NCI-H524 (cell line): Measurements from ENCODE around the gene SLC9A3.

Experiments used
- DNase-seq, 2 experiments: peaks; one replicate each; lab custom pipeline; 2025; lab: John Stamatoyannopoulos, UW

The SLC9A3 gene

GRCh38 chr5:554284-554988, 30.2 kb upstream of the SLC9A3 start:
- DNase-seq, result no peak

GRCh38 chr5:553874-554273, 29.6 kb upstream of the SLC9A3 start:
- DNase-seq, result no peak

GRCh38 chr5:551406-551805, 27.2 kb upstream of the SLC9A3 start:
- DNase-seq, result no peak

GRCh38 chr5:549229-549628, 25.0 kb upstream of the SLC9A3 start:
- no peak for DNase-seq

- no peak for DNase-seq
Observed at GRCh38 chr5:548256-548655, 24.0 kb upstream of the SLC9A3 start.

GRCh38 chr5:547086-547924, 23.1 kb upstream of the SLC9A3 start:
- no peak for DNase-seq

GRCh38 chr5:546376-546908, 22.2 kb upstream of the SLC9A3 start:
- no peak for DNase-seq

- DNase-seq, result no peak
Observed at GRCh38 chr5:545641-546375, 21.6 kb upstream of the SLC9A3 start.

GRCh38 chr5:544675-545355, 20.6 kb upstream of the SLC9A3 start:
- DNase-seq, result no peak

GRCh38 chr5:543755-544674, 19.8 kb upstream of the SLC9A3 start:
- no peak for DNase-seq

GRCh38 chr5:543351-543750, 19.1 kb upstream of the SLC9A3 start:
- no peak for DNase-seq

GRCh38 chr5:542319-543311, 18.4 kb upstream of the SLC9A3 start:
- no peak for DNase-seq

- no peak for DNase-seq
Observed at GRCh38 chr5:541539-542318, 17.5 kb upstream of the SLC9A3 start.

GRCh38 chr5:540906-541538, 16.8 kb upstream of the SLC9A3 start:
- DNase-seq, result no peak

- DNase-seq, result no peak
Observed at GRCh38 chr5:540071-540905, 16.0 kb upstream of the SLC9A3 start.

GRCh38 chr5:539469-540070, 15.3 kb upstream of the SLC9A3 start:
- DNase-seq, result no peak
